Measurements from ENCODE around the gene DDX20.

DDX20 gene

DNA sequence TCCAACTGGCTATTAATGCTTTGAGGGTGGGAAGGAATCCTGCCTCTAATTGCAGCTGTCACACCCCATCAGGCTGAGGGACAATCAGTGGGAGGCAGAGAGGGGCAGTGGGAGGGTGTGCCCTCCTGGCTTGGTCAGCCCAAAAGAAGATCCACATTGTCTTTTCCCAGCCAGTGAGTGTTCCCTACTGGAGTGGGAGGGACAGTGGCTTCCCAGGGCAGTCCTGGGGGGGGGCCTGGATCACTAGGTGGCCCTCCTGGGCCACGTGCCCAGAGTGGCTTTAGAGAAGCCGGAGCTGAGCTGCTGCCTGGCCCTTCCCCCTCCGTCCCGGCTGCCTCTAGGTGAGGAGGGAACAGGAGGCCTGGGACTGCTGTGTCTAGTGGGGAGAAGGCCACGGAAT, 30.5 kb upstream of the DDX20 start:
- H3K23ac ChIP-seq (ENCODE audit: low read depth, low read length, poor library complexity) = no peak overlapping the region
- peaks cover 3% of the 10 kb centered on the region for H3K79me1 ChIP-seq (ENCODE audit: low read depth, low read length)
- H2BK120ac ChIP-seq (ENCODE audit: low read depth, low read length) = no peak overlapping the region
- no CpG with 5 or more reads among the region's 5 CpGs for whole genome bisulfite sequencing, 2 donors (ENCODE audit: extremely low coverage in 2 of 2, insufficient read length in 2 of 2, insufficient replicate concordance in 1 of 2)
- H2BK5ac ChIP-seq (ENCODE audit: low read length) = no peak overlapping the region
- peaks cover 13 to 32% of the 10 kb centered on the region in 2 donors for H3K4me1 ChIP-seq (ENCODE audit: control insufficient read depth in 2 of 2, insufficient read depth in 1 of 2, low read depth in 1 of 2, low read length in 2 of 2)
- H3K18ac ChIP-seq (ENCODE audit: low read length) = no peak overlapping the region
- no peak overlapping the region for H3K4me3 ChIP-seq (ENCODE audit: low read length in 2 of 2)
- no peak overlapping the region for H3K4ac ChIP-seq (ENCODE audit: low read length)
- no peak overlapping the region for H2AK5ac ChIP-seq (ENCODE audit: low read depth, low read length)
- no peak overlapping the region for H2BK15ac ChIP-seq (ENCODE audit: low read length)
- H3K14ac ChIP-seq (ENCODE audit: low read length) = no peak overlapping the region
- H3K4me2 ChIP-seq (ENCODE audit: insufficient read depth, low read length, poor library complexity, severe bottlenecking) = no peak overlapping the region
- H3K36me3 ChIP-seq (replicated peaks in 1 of 2; ENCODE audit: control insufficient read depth in 2 of 2, insufficient read depth in 2 of 2, low read length in 2 of 2) = peaks cover 0 to 11% of the 10 kb centered on the region in 2 donors
- peak overlapping the region; percentile 64 for H3K27ac ChIP-seq (replicated peaks; ENCODE audit: low read length)
- H2AFZ ChIP-seq (ENCODE audit: low read length) = peak overlapping the region; percentile 51
- H4K8ac ChIP-seq (ENCODE audit: low read depth, low read length) = no peak overlapping the region
- peak; percentile 69 for DNase-seq (ENCODE audit: low spot score)
- H3K27me3 ChIP-seq (ENCODE audit: control insufficient read depth in 3 of 3, insufficient read depth in 3 of 3, low read depth in 1 of 3, low read length in 3 of 3) = no peaks in the 10 kb centered on the region
- H4K91ac ChIP-seq (ENCODE audit: low read depth, low read length, poor library complexity) = no peak overlapping the region
- H3K9me3 ChIP-seq (replicated peaks in 1 of 2; ENCODE audit: control insufficient read depth in 2 of 2, insufficient read depth in 1 of 2, low read depth in 1 of 2, low read length in 2 of 2) = no peaks in the 10 kb centered on the region
- no peak overlapping the region for H3K9ac ChIP-seq (ENCODE audit: low read depth, low read length, poor library complexity)
- no peak overlapping the region for H2BK12ac ChIP-seq (ENCODE audit: low read length)

DNA sequence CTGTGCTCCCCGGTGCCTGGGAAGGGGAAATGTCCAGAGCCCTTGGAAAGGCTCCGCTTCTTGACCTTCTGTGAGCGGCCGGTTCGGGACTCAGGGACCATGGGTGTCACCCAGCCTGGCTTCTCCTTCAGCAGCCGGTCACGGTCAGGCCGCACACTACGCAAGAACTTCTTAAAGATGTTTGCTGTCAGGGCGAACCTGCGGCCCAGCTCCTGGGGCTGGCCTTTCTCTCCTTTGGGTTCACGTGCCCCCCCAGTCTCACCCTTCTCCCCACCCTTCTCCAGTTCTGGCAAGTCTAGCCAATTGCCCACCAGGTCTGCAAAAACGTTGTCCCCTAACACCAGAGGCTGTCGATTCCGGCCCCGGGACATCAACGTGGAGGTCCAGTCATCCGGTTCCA, 28.6 kb upstream of the DDX20 start:
- Histone ChIP-seq H3K18ac (ENCODE audit: low read length) (peak overlapping the region; percentile 58), H3K9ac (ENCODE audit: low read depth, low read length, poor library complexity) (peak overlapping the region; percentile 6), H4K8ac (ENCODE audit: low read depth, low read length) (no peak overlapping the region), H3K4me1 (ENCODE audit: control insufficient read depth in 2 of 2, insufficient read depth in 1 of 2, low read depth in 1 of 2, low read length in 2 of 2) (peaks cover 14 to 39% of the 10 kb centered on the region in 2 donors), H3K36me3 (replicated peaks in 1 of 2; ENCODE audit: control insufficient read depth in 2 of 2, insufficient read depth in 2 of 2, low read length in 2 of 2) (peaks cover 0 to 11% of the 10 kb centered on the region in 2 donors), H2BK5ac (ENCODE audit: low read length) (peak overlapping the region; percentile 33), H3K4ac (ENCODE audit: low read length) (no peak overlapping the region), H3K79me1 (ENCODE audit: low read depth, low read length) (peaks cover 5% of the 10 kb centered on the region), H2BK12ac (ENCODE audit: low read length) (no peak overlapping the region), H3K27me3 (ENCODE audit: control insufficient read depth in 3 of 3, insufficient read depth in 3 of 3, low read depth in 1 of 3, low read length in 3 of 3) (no peaks in the 10 kb centered on the region), H2BK120ac (ENCODE audit: low read depth, low read length) (no peak overlapping the region), H3K9me3 (replicated peaks in 1 of 2; ENCODE audit: control insufficient read depth in 2 of 2, insufficient read depth in 1 of 2, low read depth in 1 of 2, low read length in 2 of 2) (no peaks in the 10 kb centered on the region), H4K91ac (ENCODE audit: low read depth, low read length, poor library complexity) (no peak overlapping the region), H2BK15ac (ENCODE audit: low read length) (peak overlapping the region; percentile 42), H2AFZ (ENCODE audit: low read length) (no peak overlapping the region), H3K4me3 (ENCODE audit: low read length in 2 of 2) (no peak overlapping the region), H3K23ac (ENCODE audit: low read depth, low read length, poor library complexity) (peak overlapping the region; percentile 47), H2AK5ac (ENCODE audit: low read depth, low read length) (peak overlapping the region; percentile 61), H3K14ac (ENCODE audit: low read length) (no peak overlapping the region), H3K27ac (replicated peaks; ENCODE audit: low read length) (no peak overlapping the region), H3K4me2 (ENCODE audit: insufficient read depth, low read length, poor library complexity, severe bottlenecking) (no peak overlapping the region)
- no CpG with 5 or more reads among the region's 18 CpGs for WGBS, 2 donors (ENCODE audit: extremely low coverage in 2 of 2, insufficient read length in 2 of 2, insufficient replicate concordance in 1 of 2)
- no peak for DNase-seq (ENCODE audit: low spot score)

DNA sequence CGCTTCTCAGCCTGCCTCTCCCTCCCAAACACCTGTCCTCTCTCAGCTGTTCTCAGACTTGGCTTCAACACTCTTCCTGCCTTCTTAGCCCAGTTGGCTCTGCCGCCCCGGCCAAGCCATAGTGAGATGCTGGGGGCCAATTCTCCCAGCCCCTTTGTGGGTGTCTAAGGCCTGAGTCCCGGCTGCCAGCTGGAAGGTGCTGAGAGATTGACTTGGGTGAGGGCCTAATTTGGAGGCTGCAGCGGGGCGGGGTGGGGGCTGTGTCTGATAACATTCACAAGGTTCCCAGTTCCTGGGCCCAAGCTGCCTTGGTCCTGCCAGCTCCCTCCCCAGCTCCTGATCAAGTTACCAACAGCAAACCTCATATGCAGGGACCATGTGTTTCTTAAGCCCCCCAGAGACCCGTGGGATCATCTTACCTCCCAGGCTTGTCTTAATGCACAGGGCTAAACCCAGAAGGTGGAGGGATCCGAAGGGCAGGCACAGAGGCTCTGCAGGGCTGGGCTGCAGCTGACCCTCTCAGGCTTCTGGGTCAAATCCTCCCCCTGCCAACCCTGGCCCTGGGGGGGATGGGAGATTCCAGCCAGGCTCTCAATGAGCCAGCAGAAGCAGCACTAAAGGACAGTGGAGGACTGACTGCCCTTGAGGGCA, 26.3 kb upstream of the DDX20 start:
- peak overlapping the region; percentile 7 for H3K9ac ChIP-seq (ENCODE audit: low read depth, low read length, poor library complexity)
- H3K14ac ChIP-seq (ENCODE audit: low read length) = peak overlapping the region; percentile 58
- no peak overlapping the region for H3K4ac ChIP-seq (ENCODE audit: low read length)
- no peak overlapping the region for H4K91ac ChIP-seq (ENCODE audit: low read depth, low read length, poor library complexity)
- H3K9me3 ChIP-seq (replicated peaks in 1 of 2; ENCODE audit: control insufficient read depth in 2 of 2, insufficient read depth in 1 of 2, low read depth in 1 of 2, low read length in 2 of 2) = no peaks in the 10 kb centered on the region
- no peak overlapping the region for H3K23ac ChIP-seq (ENCODE audit: low read depth, low read length, poor library complexity)
- peaks cover 30 to 43% of the 10 kb centered on the region in 2 donors for H3K4me1 ChIP-seq (ENCODE audit: control insufficient read depth in 2 of 2, insufficient read depth in 1 of 2, low read depth in 1 of 2, low read length in 2 of 2)
- H3K4me2 ChIP-seq (ENCODE audit: insufficient read depth, low read length, poor library complexity, severe bottlenecking) = no peak overlapping the region
- no CpG with 5 or more reads among the region's 8 CpGs for WGBS, 2 donors (ENCODE audit: extremely low coverage in 2 of 2, insufficient read length in 2 of 2, insufficient replicate concordance in 1 of 2)
- H2AFZ ChIP-seq (ENCODE audit: low read length) = no peak overlapping the region
- H3K4me3 ChIP-seq (ENCODE audit: low read length in 2 of 2) = no peak overlapping the region
- peak overlapping the region; percentile 72 for H2AK5ac ChIP-seq (ENCODE audit: low read depth, low read length)
- H3K27me3 ChIP-seq (ENCODE audit: control insufficient read depth in 3 of 3, insufficient read depth in 3 of 3, low read depth in 1 of 3, low read length in 3 of 3) = no peaks in the 10 kb centered on the region
- no peak overlapping the region for H4K8ac ChIP-seq (ENCODE audit: low read depth, low read length)
- peak overlapping the region; percentile 1 for H2BK5ac ChIP-seq (ENCODE audit: low read length)
- H2BK12ac ChIP-seq (ENCODE audit: low read length) = no peak overlapping the region
- DNase-seq (ENCODE audit: low spot score) = no peak
- H3K27ac ChIP-seq (replicated peaks; ENCODE audit: low read length) = no peak overlapping the region
- peaks cover 0 to 15% of the 10 kb centered on the region in 2 donors for H3K36me3 ChIP-seq (replicated peaks in 1 of 2; ENCODE audit: control insufficient read depth in 2 of 2, insufficient read depth in 2 of 2, low read length in 2 of 2)
- peaks cover 5% of the 10 kb centered on the region for H3K79me1 ChIP-seq (ENCODE audit: low read depth, low read length)
- H2BK120ac ChIP-seq (ENCODE audit: low read depth, low read length) = no peak overlapping the region
- peak overlapping the region; percentile 6 for H3K18ac ChIP-seq (ENCODE audit: low read length)
- peak overlapping the region; percentile 25 for H2BK15ac ChIP-seq (ENCODE audit: low read length)

DNA sequence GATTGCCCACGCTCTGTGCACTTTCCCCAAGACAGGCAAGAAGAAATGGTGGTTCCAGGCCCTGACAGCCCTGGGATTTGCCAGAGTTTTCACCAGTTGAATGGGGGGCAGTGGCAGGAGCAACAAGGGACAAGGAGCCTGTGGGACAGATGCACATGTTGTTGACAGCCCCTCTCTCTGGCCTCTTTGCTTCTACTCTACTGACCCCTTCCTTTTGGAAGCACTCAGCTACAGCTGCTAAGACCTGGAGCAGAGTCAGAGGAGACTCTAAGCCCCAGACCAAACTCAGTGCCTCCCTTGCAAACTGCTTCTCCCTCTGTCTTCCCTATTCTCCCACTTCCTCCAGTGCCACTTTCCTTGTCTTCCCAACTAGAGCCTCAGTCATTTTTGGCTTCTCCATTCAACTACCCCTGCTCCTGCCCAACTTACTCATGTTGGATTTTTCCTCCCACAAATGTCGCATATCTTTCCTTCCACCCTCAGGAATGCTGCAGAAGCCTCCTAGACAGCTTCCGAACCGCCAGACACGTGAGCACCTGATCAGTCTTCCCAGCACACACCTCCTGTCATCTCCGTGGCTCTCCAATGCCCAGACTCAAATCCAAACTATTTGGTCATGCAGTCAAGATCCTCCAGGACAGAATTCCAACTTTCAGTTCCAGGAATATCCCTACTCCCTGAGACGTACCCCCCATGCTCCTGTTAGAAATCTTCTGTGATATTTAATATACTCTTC, 25.6 kb upstream of the DDX20 start:
- Histone ChIP-seq H4K91ac (ENCODE audit: low read depth, low read length, poor library complexity) (no peak overlapping the region), H3K23ac (ENCODE audit: low read depth, low read length, poor library complexity) (no peak overlapping the region), H3K18ac (ENCODE audit: low read length) (peak overlapping the region; percentile 6), H2BK5ac (ENCODE audit: low read length) (no peak overlapping the region), H3K4me2 (ENCODE audit: insufficient read depth, low read length, poor library complexity, severe bottlenecking) (no peak overlapping the region), H2AFZ (ENCODE audit: low read length) (no peak overlapping the region), H3K9me3 (replicated peaks in 1 of 2; ENCODE audit: control insufficient read depth in 2 of 2, insufficient read depth in 1 of 2, low read depth in 1 of 2, low read length in 2 of 2) (no peaks in the 10 kb centered on the region), H3K27ac (replicated peaks; ENCODE audit: low read length) (no peak overlapping the region), H3K4me3 (ENCODE audit: low read length in 2 of 2) (no peak overlapping the region), H4K8ac (ENCODE audit: low read depth, low read length) (no peak overlapping the region), H3K36me3 (replicated peaks in 1 of 2; ENCODE audit: control insufficient read depth in 2 of 2, insufficient read depth in 2 of 2, low read length in 2 of 2) (peaks cover 0 to 15% of the 10 kb centered on the region in 2 donors), H2BK15ac (ENCODE audit: low read length) (no peak overlapping the region), H2AK5ac (ENCODE audit: low read depth, low read length) (peak overlapping the region; percentile 72), H3K79me1 (ENCODE audit: low read depth, low read length) (peaks cover 5% of the 10 kb centered on the region), H3K4me1 (ENCODE audit: control insufficient read depth in 2 of 2, insufficient read depth in 1 of 2, low read depth in 1 of 2, low read length in 2 of 2) (peaks cover 32 to 35% of the 10 kb centered on the region in 2 donors), H3K9ac (ENCODE audit: low read depth, low read length, poor library complexity) (no peak overlapping the region), H3K14ac (ENCODE audit: low read length) (no peak overlapping the region), H2BK12ac (ENCODE audit: low read length) (no peak overlapping the region), H2BK120ac (ENCODE audit: low read depth, low read length) (no peak overlapping the region), H3K4ac (ENCODE audit: low read length) (no peak overlapping the region), H3K27me3 (ENCODE audit: control insufficient read depth in 3 of 3, insufficient read depth in 3 of 3, low read depth in 1 of 3, low read length in 3 of 3) (no peaks in the 10 kb centered on the region)
- no CpG with 5 or more reads among the region's 7 CpGs for WGBS, 2 donors (ENCODE audit: extremely low coverage in 2 of 2, insufficient read length in 2 of 2, insufficient replicate concordance in 1 of 2)
- DNase-seq (ENCODE audit: low spot score) = no peak

Measured in neuronal stem cell (in vitro differentiated cells).